HG03280 (cell line): ENCODE measurements around the gene PDLIM7.

ENCODE experiments used
- ATAC-seq: cut with Tn5 transposase; IDR thresholded peaks from one replicate; pipeline ENCODE4 v1.9.1; 2021; ENCODE audit warnings: mild to moderate bottlenecking, moderate library complexity; ENCODE audit not compliant: unreplicated experiment

Gene PDLIM7

GRCh38 chr5:177458912-177459350, 38.5 kb downstream of the PDLIM7 start:
- no peak for ATAC-seq

- no peak for ATAC-seq
Measured at GRCh38 chr5:177457852-177458681, 39.3 kb downstream of the PDLIM7 start.

- ATAC-seq: peak; percentile 43
Measured at GRCh38 chr5:177456976-177457851, 40.2 kb downstream of the PDLIM7 start.

- ATAC-seq: no peak
Measured at GRCh38 chr5:177456591-177456964, 40.8 kb downstream of the PDLIM7 start.

GRCh38 chr5:177455661-177456590, 41.5 kb downstream of the PDLIM7 start:
- ATAC-seq: peak; percentile 11

- peak; percentile 48 for ATAC-seq
Measured at GRCh38 chr5:177455036-177455660, 42.3 kb downstream of the PDLIM7 start.

GRCh38 chr5:177454397-177455035, 42.9 kb downstream of the PDLIM7 start:
- ATAC-seq: peak; percentile 57

GRCh38 chr5:177453852-177454396, 43.5 kb downstream of the PDLIM7 start:
- no peak for ATAC-seq

GRCh38 chr5:177452688-177453638, 44.4 kb downstream of the PDLIM7 start:
- ATAC-seq: no peak

GRCh38 chr5:177450667-177451424, 46.6 kb downstream of the PDLIM7 start:
- no peak for ATAC-seq

GRCh38 chr5:177449140-177450061, 48.0 kb downstream of the PDLIM7 start:
- ATAC-seq: no peak

GRCh38 chr5:177448244-177448950, 49.0 kb downstream of the PDLIM7 start:
- no peak for ATAC-seq

- ATAC-seq: no peak
Measured at GRCh38 chr5:177447611-177448243, 49.7 kb downstream of the PDLIM7 start.

- ATAC-seq: peak; percentile 42
Measured at GRCh38 chr5:177447066-177447610, 50.3 kb downstream of the PDLIM7 start.
